Fibroblast of skin of right biceps (primary cell): ENCODE results near the gene TESMIN.
A peak's percentile ranks its signal among the peaks of the same experiment; 100 is the strongest.

Experiments used
- DNase-seq: peaks from one replicate; pipeline ENCODE4 v3.0.0-alpha.2; 2013

The TESMIN gene

GRCh38 chr11:68707527-68707926 is 43.8 kb downstream of the TESMIN start:
- DNase-seq = no peak

- DNase-seq = peak; percentile 2
Observed at GRCh38 chr11:68704887-68705286, 46.4 kb downstream of the TESMIN start.

GRCh38 chr11:68698993-68699392 is 52.3 kb downstream of the TESMIN start:
- DNase-seq = no peak

- no peak for DNase-seq
Observed at GRCh38 chr11:68695531-68695930, 55.8 kb downstream of the TESMIN start.

- DNase-seq = no peak
Observed at GRCh38 chr11:68694431-68695297, 56.7 kb downstream of the TESMIN start.

- DNase-seq = no peak
Observed at GRCh38 chr11:68693484-68693882, 57.8 kb downstream of the TESMIN start.

- DNase-seq = no peak
Observed at GRCh38 chr11:68692871-68693483, 58.3 kb downstream of the TESMIN start.

GRCh38 chr11:68692115-68692514 is 59.2 kb downstream of the TESMIN start:
- DNase-seq = no peak

- DNase-seq = no peak
Observed at GRCh38 chr11:68691402-68691784, 59.9 kb downstream of the TESMIN start.

- DNase-seq = no peak
Observed at GRCh38 chr11:68690671-68691401, 60.5 kb downstream of the TESMIN start.

GRCh38 chr11:68689737-68690625 is 61.3 kb downstream of the TESMIN start:
- no peak for DNase-seq

GRCh38 chr11:68688881-68689280 is 62.4 kb downstream of the TESMIN start:
- DNase-seq = no peak

GRCh38 chr11:68687986-68688385 is 63.3 kb downstream of the TESMIN start:
- no peak for DNase-seq

- no peak for DNase-seq
Observed at GRCh38 chr11:68687311-68687710, 64.0 kb downstream of the TESMIN start.

GRCh38 chr11:68686486-68686885 is 64.8 kb downstream of the TESMIN start:
- no peak for DNase-seq

GRCh38 chr11:68685656-68686380 is 65.5 kb downstream of the TESMIN start:
- no peak for DNase-seq

- no peak for DNase-seq
Observed at GRCh38 chr11:68684385-68685356, 66.6 kb downstream of the TESMIN start, which contains the start of gene GAL. GAL (plus strand) TSS chr11:68684544; CDS start chr11:68684924, 380 bp downstream.

GRCh38 chr11:68683536-68684384 is 67.6 kb downstream of the TESMIN start:
- DNase-seq = no peak

- no peak for DNase-seq
Observed at GRCh38 chr11:68683121-68683520, 68.2 kb downstream of the TESMIN start.

GRCh38 chr11:68682531-68682961 is 68.8 kb downstream of the TESMIN start:
- no peak for DNase-seq
